Mononuclear cell (primary cell): ENCODE data around the gene COL6A5. TPM values are rescaled to one million over a fixed set of nuclear protein-coding genes. Genes with fewer than 3 reads are reported as not detected.

Experiments
- H3K27me3 ChIP-seq: 2 replicates; pipeline ENCODE4 v1.6.0; 2011; ENCODE audit warnings: low read length, control low read depth; ENCODE audit not compliant: insufficient read depth
- H3K4me1 ChIP-seq: 2 replicates; pipeline ENCODE4 v1.5.1; 2011; ENCODE audit warnings: mild to moderate bottlenecking, low read length, control low read depth; ENCODE audit not compliant: insufficient read depth
- H3K4me3 ChIP-seq: 2 replicates; pipeline ENCODE4 v1.5.1; 2011; ENCODE audit warnings: mild to moderate bottlenecking, low read length, moderate library complexity
- H3K9me3 ChIP-seq: 2 replicates; pipeline ENCODE4 v1.5.1; 2011; ENCODE audit warnings: low read depth, mild to moderate bottlenecking, control low read depth, low read length
- total RNA-seq: library from RNA; depleted of rRNA; stranded (reverse); fragments of >200 nt; gene quantifications from one replicate; pipeline ENCODE4 v1.2.3, GENCODE V29; 2012

Gene COL6A5
- total RNA-seq, 1 donor = not detected

- H3K27me3 ChIP-seq = no peaks in the 10 kb centered on the region
- H3K4me1 ChIP-seq = no peaks in the 10 kb centered on the region
- no peak overlapping the region for H3K4me3 ChIP-seq
- H3K9me3 ChIP-seq = no peaks in the 10 kb centered on the region
These were observed 111.1 kb downstream of the COL6A5 start for GRCh38 chr3:130456540-130456939.

- H3K27me3 ChIP-seq = no peaks in the 10 kb centered on the region
- H3K4me3 ChIP-seq = no peak overlapping the region
- H3K9me3 ChIP-seq = no peaks in the 10 kb centered on the region
- H3K4me1 ChIP-seq = no peaks in the 10 kb centered on the region
These were observed 112.2 kb downstream of the COL6A5 start for GRCh38 chr3:130457671-130458070.

GRCh38 chr3:130459944-130460343 lies 114.5 kb downstream of the COL6A5 start:
- Histone ChIP-seq H3K4me3 (no peak overlapping the region), H3K4me1 (no peaks in the 10 kb centered on the region), H3K9me3 (no peaks in the 10 kb centered on the region), H3K27me3 (no peaks in the 10 kb centered on the region)

GRCh38 chr3:130462089-130462488 lies 116.6 kb downstream of the COL6A5 start:
- Histone ChIP-seq H3K4me1 (no peaks in the 10 kb centered on the region), H3K27me3 (no peaks in the 10 kb centered on the region), H3K9me3 (no peaks in the 10 kb centered on the region), H3K4me3 (no peak overlapping the region)

- no peaks in the 10 kb centered on the region for H3K4me1 ChIP-seq
- H3K4me3 ChIP-seq = no peak overlapping the region
- H3K27me3 ChIP-seq = no peaks in the 10 kb centered on the region
- no peaks in the 10 kb centered on the region for H3K9me3 ChIP-seq
These were observed 117.7 kb downstream of the COL6A5 start for GRCh38 chr3:130463221-130463620.

GRCh38 chr3:130465521-130465920 lies 120.0 kb downstream of the COL6A5 start:
- H3K27me3 ChIP-seq = no peaks in the 10 kb centered on the region
- H3K9me3 ChIP-seq = no peaks in the 10 kb centered on the region
- H3K4me1 ChIP-seq = no peaks in the 10 kb centered on the region
- no peak overlapping the region for H3K4me3 ChIP-seq

GRCh38 chr3:130468311-130468710 lies 122.8 kb downstream of the COL6A5 start:
- H3K4me3 ChIP-seq = no peak overlapping the region
- no peaks in the 10 kb centered on the region for H3K27me3 ChIP-seq
- no peaks in the 10 kb centered on the region for H3K4me1 ChIP-seq
- no peaks in the 10 kb centered on the region for H3K9me3 ChIP-seq

- H3K4me1 ChIP-seq = no peaks in the 10 kb centered on the region
- no peak overlapping the region for H3K4me3 ChIP-seq
- H3K27me3 ChIP-seq = no peaks in the 10 kb centered on the region
- H3K9me3 ChIP-seq = no peaks in the 10 kb centered on the region
These were observed 124.7 kb downstream of the COL6A5 start for GRCh38 chr3:130470126-130470525.

- Histone ChIP-seq H3K4me3 (no peak overlapping the region), H3K4me1 (no peaks in the 10 kb centered on the region), H3K9me3 (no peaks in the 10 kb centered on the region), H3K27me3 (no peaks in the 10 kb centered on the region)
These were observed 127.9 kb downstream of the COL6A5 start for GRCh38 chr3:130473416-130473815.

- no peak overlapping the region for H3K4me3 ChIP-seq
- no peaks in the 10 kb centered on the region for H3K27me3 ChIP-seq
- H3K4me1 ChIP-seq = no peaks in the 10 kb centered on the region
- no peaks in the 10 kb centered on the region for H3K9me3 ChIP-seq
These were observed 135.3 kb downstream of the COL6A5 start for GRCh38 chr3:130480736-130481135.

- H3K27me3 ChIP-seq = no peaks in the 10 kb centered on the region
- H3K4me1 ChIP-seq = no peaks in the 10 kb centered on the region
- H3K4me3 ChIP-seq = no peak overlapping the region
- no peaks in the 10 kb centered on the region for H3K9me3 ChIP-seq
These were observed 142.8 kb downstream of the COL6A5 start for GRCh38 chr3:130488288-130488687.

GRCh38 chr3:130488769-130489450 lies 143.4 kb downstream of the COL6A5 start:
- Histone ChIP-seq H3K4me3 (no peak overlapping the region), H3K27me3 (no peaks in the 10 kb centered on the region), H3K9me3 (no peaks in the 10 kb centered on the region), H3K4me1 (no peaks in the 10 kb centered on the region)

- Histone ChIP-seq H3K4me3 (no peak overlapping the region), H3K27me3 (no peaks in the 10 kb centered on the region), H3K4me1 (no peaks in the 10 kb centered on the region), H3K9me3 (no peaks in the 10 kb centered on the region)
These were observed 144.8 kb downstream of the COL6A5 start for GRCh38 chr3:130490241-130490640.

- H3K4me1 ChIP-seq = no peaks in the 10 kb centered on the region
- no peak overlapping the region for H3K4me3 ChIP-seq
- no peaks in the 10 kb centered on the region for H3K27me3 ChIP-seq
- no peaks in the 10 kb centered on the region for H3K9me3 ChIP-seq
These were observed 146.0 kb downstream of the COL6A5 start for GRCh38 chr3:130491431-130491830.

GRCh38 chr3:130504701-130505100 lies 159.2 kb downstream of the COL6A5 start:
- no peak overlapping the region for H3K4me3 ChIP-seq
- H3K9me3 ChIP-seq = no peaks in the 10 kb centered on the region
- H3K27me3 ChIP-seq = no peaks in the 10 kb centered on the region
- no peaks in the 10 kb centered on the region for H3K4me1 ChIP-seq

- H3K4me3 ChIP-seq = no peak overlapping the region
- H3K9me3 ChIP-seq = no peaks in the 10 kb centered on the region
- H3K27me3 ChIP-seq = no peaks in the 10 kb centered on the region
- no peaks in the 10 kb centered on the region for H3K4me1 ChIP-seq
These were observed 160.6 kb downstream of the COL6A5 start for GRCh38 chr3:130506031-130506430.
